HFF-Myc (cell line): ENCODE measurements around the gene SAMD4A.

ENCODE experiments used
- DNase-seq: peaks from one replicate; pipeline ENCODE4 v3.0.0-alpha.2; 2011; ENCODE audit warnings: low read depth; ENCODE audit errors: extremely low read depth
- H3K4me3 ChIP-seq: replicated peaks from 2 replicates; pipeline ENCODE4 v1.5.1; 2011; ENCODE audit warnings: low read depth, mild to moderate bottlenecking, control low read depth, low read length
- CTCF ChIP-seq: IDR thresholded peaks from 2 replicates; pipeline ENCODE4 v1.5.1; 2012; ENCODE audit warnings: mild to moderate bottlenecking, low read depth, low read length, control low read depth; ENCODE audit errors: missing control alignments

The SAMD4A gene

GRCh38 chr14:54776361-54777001 lies 209.6 kb downstream of the SAMD4A start:
- no peak for DNase-seq
- no peak for TF ChIP-seq CTCF
- H3K4me3 ChIP-seq, result no peak overlapping the region

- H3K4me3 ChIP-seq, result no peak overlapping the region
- no peak for DNase-seq
- no peak for TF ChIP-seq CTCF
These were observed 210.5 kb downstream of the SAMD4A start for GRCh38 chr14:54777395-54777794.

- no peak overlapping the region for H3K4me3 ChIP-seq
- no peak for TF ChIP-seq CTCF
- no peak for DNase-seq
These were observed 211.9 kb downstream of the SAMD4A start for GRCh38 chr14:54778618-54779345.

DNA sequence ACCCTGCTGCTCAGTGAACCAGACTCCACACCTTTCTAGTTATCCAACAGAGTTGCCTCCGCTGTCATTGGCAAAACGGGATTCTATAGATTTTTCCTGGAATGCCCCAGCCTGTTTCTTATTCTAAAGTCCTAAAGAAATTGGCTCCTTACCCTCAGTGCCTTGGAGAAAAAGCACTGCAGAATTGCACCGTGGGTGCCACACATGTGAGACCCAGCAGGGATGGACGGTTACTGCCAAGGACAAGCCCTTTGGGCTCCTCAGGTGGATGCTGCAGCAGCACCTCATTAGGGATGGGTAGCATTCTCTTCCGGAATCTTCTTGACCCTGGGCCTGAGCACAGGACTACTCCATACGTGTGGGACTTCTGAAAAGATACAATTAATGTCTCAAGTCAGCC lies 214.2 kb downstream of the SAMD4A start:
- no peak for TF ChIP-seq CTCF
- H3K4me3 ChIP-seq, result no peak overlapping the region
- no peak for DNase-seq

DNA sequence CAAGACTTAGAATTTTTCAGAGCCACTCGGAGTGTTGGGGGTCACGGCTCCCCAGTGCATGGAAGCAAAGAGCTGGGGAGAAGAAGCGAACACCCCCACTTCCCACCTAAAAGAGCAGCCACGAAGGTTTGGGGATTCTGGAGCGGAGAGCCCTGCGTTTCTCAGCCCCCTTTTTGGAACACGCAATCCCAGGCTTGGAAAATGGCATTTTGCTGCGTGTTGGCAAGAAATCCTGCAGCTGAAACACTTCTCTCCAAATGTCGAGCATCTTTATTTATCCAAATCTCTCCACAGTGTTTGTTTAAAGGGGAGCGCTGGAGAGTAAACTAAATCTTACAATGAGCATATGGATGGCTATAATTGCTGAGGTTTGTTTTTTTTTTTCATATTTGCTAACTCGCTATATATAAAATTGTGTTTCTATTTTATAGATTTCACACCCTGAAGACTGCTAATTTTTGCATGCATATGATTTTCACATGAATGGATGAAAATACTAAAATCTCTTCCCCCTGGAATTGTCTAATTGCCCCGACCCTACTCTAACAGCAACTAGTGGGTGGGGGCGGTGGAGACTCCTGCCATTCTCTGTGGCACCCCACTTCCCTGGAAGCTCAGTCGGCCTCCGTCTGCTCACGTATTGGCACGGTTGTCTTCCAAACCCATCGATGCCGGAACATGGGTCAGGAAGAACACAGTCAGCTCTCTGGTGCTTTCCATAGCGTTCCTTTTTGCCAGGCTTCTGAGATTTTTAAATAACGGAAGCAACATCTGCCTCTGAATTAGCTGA lies 215.2 kb downstream of the SAMD4A start:
- TF ChIP-seq CTCF, result no peak
- H3K4me3 ChIP-seq, result no peak overlapping the region
- DNase-seq, result no peak

DNA sequence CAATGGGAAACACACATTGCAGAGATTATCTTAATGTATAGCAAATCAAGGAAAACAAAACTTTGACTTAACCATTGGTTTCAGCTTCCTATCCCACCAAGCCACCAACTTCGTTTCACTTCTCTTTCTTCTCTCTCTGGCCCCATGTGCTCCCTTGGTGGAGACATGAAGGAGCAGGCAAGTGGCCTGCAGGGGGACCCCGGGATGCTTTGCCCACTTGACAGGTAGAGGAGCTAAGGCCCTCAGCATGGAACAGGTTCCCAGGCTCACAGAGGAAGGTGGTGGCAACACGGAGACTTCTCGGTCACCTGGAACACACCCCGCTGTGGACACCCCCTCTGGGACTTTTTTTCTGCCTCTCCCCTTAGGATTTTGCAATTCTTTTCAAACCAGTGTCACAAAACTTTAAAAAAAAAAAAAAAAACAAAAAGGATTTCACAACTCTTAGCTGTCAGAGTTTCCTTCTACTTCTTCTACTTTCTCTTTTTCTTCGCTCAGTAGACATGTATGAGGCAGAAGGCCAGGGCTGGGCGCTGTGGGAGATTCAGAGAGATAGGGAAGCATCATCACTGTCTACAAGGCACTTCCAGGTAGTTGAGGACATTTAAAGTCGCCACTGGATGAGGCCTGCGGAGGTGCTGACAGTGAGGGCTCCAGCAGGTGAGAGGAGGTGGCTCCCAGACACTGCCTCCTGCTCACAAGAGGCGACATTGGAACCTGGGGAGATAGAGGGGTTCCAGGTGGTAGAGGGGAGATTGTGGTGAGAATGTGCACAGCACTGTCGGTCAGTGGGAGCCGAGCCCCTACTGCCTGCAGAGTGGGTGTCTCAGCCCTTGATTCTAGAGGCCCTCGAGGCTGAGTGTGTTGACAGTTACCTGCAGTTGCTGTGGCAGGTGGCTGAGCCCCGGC lies 216.1 kb downstream of the SAMD4A start:
- no peak overlapping the region for H3K4me3 ChIP-seq
- peak; percentile 19 for TF ChIP-seq CTCF
- DNase-seq, result no peak
